ENCODE measurements around the gene METTL1.

METTL1 gene

DNA sequence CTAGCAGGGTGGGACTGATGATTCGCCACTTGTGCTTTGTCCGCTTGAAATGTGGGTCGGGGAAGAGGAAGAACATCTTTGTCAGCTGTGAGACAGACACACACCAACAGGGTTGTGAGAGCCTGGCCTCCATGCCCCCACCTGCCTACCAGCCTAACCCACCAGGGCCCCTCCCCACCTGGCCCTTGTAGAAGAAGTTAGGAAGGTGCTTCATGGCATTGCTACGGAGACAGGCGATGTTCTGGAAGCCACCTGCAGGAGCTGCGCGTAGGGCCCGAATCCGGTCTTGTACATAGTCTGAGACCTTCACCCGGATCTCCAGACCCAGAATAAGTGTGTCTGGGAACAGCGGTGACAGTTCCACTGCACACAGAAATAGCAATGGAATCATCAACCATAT, 2.3 kb downstream of the METTL1 start:
- no peak for DNase-seq (ENCODE audit: low read depth in 2 of 2)

DNA sequence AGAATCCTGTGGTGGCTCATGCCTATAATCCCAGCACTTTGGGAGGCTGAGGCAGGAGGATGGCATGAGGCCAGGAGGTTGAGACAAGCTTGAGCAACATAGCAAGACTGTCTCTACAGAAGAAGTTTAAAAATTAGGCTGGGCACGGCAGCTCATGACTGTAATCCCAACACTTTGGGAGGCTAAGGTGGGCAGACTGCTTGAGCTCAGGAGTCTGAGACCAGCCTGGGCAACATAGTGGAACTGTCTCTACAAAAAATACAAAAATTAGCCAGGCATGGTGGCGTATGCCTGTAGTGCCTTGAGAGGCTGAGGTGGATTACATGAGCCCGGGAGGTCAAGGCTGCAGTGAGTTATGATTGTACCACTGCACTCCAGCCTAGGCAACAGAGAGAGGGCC, 4.0 kb downstream of the METTL1 start:
- no peak for DNase-seq (ENCODE audit: low read depth in 2 of 2)

DNA sequence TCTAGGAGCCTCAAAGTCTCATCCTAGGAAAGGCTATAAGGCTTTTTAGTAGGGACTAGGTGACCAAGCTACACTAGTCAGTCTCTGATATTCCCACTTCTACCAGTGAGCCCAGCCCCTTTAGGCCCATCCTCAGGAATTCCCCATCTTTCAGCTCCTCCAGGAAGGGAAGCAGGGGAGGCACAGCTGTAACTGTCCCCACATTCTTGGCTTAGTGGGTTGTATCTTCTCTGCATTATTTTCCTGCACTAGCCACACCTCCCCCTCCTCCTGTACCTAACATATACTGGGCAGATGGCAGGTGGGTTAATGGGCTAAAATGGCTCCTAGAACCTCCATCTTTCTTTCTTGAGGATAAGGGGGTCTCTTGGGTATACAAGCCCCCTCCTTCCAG, 4.6 kb downstream of the METTL1 start:
- DNase-seq (ENCODE audit: low read depth in 2 of 2): no peak

DNA sequence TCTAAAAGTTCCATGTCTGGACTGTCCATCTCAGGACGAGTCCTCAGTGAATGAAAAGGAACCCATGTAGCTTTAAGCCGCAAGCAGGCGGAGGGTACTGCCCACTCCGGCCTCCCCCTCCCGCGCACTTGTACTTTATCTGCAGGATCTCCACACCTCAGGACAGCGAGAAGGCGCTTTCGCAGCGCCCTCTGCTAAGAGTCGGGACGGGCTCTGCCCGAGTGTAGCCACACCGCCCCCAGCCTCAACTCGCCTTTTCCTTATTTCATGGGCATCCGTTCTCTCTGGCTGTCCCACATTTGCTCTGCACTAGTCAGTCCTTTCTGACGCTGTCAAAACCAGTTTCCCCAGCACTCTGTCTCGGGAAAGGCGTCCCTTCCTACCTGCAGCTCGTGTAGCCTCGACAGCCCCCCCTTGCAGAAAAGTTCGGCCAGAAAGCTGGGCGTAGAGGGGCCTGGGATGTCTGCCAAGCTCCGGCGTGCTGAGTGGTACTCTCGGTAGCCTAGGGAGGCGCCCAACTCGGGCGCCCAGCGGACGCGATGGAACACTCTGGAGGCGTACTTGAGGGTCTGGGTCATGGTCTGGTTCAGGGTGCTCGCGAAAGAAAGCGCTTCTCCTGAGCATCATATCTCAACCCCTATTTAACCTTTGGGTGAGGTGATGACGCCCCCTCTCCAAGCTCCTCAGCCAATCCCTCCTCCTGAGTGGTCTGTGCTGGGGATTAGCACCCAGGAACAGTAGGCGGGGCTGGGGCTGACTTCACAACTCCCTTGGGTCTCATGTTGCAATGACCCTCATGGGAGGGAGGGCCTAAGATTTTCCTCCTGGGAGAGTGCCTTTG, 5.2 kb downstream of the METTL1 start, which contains the start of gene CYP27B1:
Gene CYP27B1 (minus strand): TSS at position 615 of the 841 bp plus-strand sequence. CDS start 37 bp downstream, at position 578.
- DNase-seq (ENCODE audit: low read depth in 2 of 2): no peak

DNA sequence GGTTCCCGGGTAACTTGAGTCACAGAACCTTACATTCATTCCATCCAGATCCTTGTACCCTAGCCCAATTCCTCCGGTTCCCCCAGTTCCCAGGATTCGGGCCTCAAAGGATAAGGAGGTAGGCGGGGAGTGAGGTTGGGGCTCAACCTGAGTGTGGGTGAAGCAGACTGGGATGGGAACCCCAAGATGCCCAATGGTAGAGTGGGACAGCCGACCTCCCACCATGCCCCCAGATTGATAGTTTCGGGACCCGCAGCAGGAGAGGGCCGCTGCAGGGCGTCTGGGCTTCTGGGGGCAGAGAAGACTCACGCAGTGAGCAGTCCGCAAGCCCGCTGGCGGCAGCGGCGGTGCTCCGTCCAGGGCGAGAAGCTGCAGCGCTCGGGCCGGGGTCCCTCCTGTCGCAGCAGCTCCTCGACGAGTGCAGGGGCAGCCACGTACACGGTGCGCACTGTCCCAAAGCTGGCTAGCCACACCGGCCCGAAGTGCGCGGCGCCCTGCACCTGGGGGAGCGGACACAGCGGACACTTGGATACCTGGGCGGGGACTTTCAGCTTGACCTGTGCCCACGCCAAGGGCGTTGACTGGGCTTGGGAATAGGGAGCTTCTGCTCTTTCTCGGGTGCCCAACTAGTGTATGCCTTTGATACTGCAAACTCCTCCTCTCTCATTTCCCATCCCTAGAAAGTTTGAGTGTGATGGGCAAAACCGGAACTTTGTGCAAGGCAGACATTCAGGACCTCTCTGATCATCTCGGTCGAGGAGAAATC, 6.0 kb downstream of the METTL1 start:
- DNase-seq (ENCODE audit: low read depth in 2 of 2): no peak

DNA sequence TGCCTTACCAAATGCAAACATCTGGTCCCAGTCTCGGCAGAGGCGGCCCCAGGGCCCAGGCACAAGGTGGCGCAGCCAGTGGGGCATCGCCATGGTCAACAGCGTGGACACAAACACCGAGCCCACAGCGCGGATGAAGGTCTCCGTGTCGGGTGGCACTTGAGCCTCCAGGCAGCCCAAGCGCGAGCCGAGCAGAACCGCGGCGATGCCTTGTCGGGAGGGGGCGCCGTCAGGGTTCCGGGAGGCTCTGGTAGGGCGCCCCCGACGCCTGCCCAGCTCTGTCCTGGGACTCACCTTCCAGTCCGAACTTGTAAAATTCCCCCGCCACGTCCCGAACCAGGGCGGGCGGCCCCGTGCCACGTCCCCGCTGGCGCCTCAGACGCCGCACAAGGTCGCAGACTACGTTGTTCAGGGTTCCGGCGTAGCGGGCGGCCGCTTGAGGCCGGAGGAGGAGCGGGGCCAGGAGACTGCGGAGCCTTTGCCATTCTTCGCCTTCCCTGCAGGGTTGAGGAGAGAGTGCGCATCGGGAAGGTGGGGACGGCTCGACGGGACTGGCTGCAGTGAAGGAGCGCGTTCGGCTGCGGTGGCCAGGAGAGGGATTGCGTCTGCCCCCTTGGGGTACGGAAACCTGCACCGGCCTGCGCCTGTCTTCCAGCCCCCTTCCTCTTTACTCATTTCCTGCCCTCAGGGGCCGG, 6.8 kb downstream of the METTL1 start:
- DNase-seq (ENCODE audit: low read depth in 2 of 2): no peak

DNA sequence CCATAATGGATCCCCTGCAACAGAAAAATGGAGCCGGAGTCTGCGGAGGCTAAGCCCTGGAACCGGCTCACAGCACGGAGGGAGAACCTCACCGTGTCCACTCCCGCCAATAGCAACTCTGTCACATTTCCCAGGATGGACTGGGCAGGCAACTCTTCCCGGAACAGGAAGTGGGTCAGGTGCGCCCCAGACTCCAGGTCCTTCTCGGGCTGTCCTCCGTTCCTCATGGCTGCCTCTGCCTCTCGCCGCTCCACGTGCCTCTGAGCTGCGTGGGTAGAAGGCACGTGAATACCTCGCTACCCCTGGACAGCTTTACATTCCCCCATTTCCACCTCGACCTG, 7.3 kb downstream of the METTL1 start:
- DNase-seq (ENCODE audit: low read depth in 2 of 2): no peak

DNA sequence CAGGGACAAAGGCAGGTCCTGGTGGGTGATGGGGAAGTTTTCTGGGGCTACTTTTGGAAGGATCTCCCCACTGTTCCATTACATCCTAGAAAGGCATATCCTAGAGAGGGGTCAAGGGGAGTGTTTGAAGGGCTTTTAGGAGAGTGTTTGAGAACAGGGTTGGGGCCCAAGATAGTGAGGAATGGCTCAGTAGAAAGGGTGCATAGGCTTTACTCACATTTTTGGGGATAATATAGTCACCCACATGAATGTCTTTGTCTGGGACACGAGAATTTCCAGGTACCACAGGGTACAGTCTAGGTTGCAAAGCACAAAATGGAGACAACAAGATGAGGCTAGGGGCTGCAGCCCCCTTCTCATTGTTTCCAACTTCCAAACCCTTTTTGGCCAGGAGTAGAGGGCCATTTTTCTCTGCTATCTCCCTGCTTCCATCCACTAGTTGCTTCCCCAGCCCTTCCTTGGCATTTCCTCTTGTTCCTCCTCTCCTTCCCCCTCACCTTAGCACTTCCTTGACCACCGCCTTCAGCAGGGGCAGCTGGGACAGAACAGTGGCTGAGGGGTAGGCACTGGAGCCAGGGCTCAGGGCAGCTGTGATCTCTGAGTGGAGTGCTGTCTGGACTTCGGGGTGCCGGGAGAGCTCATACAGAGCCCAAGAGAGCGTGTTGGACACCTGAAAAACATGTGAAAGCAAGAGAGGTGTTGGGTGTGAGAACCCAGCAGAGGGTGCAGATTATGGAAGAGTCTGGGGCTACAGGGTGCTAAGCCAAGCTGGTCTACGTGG, 7.8 kb downstream of the METTL1 start:
- no peak for DNase-seq (ENCODE audit: low read depth in 2 of 2)

DNA sequence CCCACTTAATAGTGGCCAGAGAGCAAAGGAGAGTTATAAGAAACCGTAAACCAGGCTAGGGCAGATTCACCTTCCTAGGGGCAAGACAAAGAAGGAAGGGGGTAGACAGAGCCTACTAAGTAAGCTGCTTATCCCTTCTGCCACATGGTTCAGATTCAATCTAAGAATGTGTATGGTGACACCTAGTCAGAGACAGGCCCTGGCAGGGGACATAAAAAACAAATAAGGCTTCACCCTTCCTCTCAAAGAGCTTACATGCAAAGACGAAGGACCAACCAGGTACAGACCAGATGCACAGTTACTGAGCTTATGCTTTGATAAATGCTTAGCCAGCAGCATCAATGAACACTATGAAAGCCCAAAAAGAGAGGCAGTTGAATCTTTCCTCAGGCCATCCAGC, 9.4 kb downstream of the METTL1 start:
- DNase-seq (ENCODE audit: low read depth in 2 of 2): no peak

DNA sequence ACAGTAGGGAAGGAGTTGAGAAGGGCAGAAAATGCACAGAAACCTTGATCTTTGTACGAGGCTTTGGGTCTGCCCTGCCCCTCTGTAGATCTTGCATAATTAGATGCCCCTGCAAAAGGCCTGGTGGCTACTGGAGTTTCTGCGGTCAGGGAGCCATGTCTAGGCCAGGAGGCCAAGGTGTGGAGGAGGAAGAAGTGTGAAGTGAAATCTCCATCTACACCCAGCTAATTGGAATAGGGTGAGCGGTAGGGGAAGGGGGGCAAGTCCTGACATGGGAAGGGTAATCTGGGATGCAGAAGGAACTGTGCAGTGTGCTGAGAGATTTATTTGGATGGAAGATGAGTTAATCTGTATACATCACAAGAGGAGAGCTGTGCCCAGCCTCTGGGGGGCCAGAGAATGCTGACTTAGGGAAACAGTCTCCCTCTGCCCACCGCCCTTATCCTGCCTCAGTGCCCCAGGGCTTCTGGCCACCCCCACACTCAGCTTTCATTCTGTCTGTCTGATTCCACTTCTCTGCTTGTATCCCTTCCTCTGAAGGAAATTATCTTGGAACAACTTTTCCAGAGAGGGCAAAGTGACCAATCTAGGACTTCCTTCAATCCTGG, 10.4 kb downstream of the METTL1 start:
- DNase-seq (ENCODE audit: low read depth in 2 of 2): no peak

DNA sequence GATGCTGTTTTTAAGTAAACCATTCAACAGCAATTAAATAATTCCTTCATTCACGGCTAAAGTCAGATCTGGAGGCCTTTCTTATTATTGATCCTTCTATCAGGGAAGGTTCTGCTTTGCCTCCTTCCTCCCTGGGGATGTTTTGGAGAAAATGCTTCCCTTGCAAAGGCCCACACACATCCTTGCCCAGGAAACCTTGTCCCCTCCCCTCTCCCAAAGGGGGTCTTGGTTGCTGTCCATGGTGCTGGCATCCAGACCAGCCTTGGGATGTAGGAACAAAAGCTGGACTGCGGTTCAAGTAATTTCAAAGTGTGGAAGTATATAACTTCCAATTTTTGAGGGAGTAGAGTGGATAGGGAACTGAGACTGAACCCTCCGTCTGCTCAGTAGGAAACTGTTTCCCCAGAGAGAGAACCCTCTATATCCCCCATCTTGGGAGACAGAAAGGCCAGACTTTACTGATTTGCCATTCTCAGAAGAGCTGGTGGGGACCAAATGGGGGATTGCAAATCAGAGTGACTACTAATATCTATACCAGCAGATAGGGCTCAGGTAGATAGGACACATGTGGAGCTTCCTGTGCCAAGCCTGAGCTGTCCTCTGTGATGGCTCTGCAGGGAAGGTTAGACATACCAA, 11.4 kb downstream of the METTL1 start:
- DNase-seq (ENCODE audit: low read depth in 2 of 2): no peak

DNA sequence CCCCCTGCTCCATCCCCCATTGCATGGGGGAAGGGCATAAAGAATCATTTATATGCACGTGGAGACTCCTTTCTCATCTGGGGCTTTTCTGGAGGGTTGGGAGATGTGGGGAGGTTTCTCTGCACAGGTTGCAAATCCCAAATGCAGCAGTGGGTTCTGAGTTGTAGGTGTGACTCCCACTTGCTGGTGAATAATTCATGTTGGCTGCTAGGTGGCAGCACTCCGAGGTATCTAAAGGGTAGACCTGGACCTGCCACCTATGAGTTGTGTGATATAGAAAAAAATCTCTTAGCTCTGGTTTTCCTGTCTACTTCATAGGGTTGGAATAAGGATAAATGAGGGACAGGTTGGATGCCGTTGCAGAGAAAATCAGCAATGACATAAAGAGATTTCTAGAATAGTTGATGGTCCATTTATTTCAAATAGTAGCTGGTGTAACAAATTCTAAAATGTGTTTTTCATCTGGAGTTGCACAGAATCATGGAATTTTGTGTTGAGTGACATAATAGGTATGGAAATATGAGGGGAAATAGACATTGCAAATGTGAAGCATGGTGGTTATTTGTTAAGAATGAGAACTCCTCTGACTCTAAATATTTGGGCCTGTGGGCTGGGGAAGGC, 12.4 kb downstream of the METTL1 start:
- DNase-seq (ENCODE audit: low read depth in 2 of 2): no peak

DNA sequence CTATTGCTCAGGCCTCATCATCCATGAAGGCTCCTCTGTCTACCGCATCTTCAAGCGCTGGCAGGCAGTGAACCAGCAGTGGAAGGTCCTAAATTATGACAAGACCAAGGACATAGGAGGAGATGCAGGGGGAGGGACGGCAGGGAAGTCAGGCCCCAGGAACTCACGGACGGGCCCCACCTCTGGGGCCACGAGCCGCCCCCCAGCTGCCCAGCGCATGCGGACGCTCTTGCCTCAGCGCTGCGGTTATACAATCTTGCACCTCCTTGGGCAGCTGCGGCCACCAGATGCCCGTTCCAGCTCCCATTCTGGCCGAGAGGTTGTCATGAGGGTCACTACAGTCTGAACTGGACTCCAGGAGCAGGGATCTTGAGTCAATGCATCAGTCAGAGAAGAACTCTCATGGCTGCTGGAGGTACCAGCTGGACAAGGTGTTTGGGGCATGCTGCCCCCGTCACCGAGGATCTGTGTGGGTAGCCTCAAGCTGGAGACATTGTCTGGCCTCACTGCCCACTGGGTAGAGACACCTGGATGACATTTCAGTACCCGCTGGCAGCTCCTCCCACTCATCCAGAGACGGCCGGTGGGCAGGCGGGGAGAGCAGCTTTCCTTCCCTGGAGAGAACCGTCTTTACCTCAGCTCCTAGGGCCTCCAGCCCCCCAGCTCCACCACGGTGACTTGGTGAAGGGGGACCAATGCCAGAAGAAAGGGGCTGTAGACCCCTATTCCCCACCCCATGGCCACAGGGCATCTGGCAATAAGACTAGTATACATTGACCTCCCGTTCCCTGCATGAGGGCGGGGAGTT, 13.1 kb downstream of the METTL1 start:
- DNase-seq (ENCODE audit: low read depth in 2 of 2): no peak

DNA sequence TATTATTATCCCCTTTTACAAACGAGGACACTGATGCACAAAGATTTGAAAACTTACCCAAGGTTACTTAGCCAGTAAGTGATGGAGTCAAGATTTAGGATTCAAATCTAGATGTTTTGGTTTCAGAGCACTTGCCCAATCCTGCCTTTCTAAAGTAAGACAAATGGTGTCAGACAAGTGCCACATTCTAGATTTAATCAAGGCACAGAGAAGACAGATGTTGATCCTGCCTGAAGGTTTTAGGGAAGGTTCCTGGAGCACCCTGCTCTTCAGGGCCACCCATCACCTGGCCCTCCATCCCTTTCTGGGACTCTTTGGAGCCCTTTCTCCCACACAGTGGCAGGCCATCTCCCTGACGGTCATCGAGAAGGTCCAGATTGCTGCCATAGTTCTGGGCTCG, 14.1 kb downstream of the METTL1 start:
- DNase-seq (ENCODE audit: low read depth in 2 of 2): no peak

DNA sequence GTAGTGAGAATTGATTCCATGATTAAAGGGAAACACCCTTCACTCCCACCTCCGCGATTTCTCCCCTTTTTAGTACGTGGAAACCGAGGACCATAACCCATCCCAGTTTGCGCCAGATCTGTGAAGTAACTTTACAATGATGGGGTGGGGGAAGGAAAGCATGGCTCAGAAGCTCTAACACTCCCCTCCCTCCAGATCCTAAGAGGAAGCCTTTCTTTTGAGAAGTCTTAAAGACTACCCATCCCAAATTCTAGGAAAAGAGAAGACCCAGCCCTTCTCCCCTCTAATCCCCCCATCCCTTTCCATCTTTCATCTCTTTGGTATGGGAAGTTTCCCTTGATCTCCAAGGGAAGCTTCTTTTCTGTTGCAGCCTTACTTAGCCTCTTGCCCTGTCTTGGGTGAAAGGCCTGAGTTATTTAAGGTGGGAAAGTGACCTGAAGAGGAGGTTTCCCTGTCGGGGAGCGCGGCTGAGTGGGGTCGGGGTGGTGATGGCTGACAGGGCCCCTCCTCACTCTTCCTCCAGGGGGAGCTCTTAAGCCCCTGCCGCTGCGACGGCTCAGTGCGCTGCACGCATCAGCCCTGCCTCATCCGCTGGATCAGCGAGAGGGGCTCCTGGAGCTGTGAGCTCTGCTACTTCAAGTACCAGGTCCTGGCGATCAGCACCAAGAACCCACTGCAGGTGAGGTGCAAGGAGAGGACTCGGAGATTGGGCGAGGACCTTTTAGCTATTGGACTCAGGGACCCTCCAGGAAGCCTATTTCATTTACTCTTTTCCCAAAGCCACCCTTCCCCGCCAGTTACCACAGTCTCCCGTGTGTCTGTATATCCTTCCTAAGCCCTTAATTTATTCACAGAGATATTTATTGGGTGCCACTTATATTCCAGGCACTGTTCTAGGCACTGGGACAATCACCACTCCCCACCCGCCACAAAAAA, 15.2 kb downstream of the METTL1 start:
- peak in 1 of 2 donors; percentile 65 for DNase-seq (ENCODE audit: low read depth in 2 of 2)

DNA sequence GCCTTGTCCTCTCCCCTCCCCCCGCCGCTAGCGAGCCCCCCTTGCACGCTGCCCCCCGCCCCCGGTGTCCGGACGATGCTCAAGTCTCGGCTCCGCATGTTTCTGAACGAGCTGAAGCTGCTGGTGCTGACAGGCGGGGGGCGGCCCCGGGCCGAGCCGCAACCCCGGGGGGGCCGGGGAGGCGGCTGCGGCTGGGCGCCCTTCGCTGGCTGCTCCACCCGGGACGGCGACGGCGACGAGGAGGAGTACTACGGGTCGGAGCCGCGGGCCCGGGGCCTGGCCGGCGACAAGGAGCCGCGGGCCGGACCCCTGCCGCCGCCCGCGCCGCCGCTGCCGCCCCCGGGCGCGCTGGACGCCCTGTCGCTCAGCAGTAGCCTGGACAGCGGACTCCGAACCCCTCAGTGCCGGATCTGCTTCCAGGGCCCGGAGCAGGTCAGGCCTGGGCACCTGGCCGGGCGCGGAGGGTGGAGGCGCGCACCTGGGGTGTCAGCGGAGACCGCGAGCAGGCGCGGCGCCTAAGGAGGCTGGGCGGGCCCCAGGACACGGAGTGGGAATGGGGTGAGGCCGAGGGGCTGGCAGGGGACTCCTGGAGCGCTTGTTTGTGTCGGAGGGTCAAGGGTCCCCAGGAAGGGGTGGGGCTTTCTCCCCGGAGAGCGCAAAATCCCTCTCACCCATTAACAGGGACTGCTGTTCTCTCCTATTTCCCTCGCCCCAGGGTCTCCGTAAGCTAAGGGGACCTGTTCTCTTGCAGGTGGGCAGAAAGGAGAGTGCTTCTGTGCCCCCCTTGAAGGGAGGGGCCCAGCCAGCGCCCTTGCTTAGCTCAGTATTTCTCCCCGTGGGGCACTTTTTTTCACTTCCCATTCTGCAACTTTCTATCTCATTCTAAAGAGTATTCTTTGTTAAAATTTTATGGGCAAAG, 16.2 kb downstream of the METTL1 start:
- no peak for DNase-seq (ENCODE audit: low read depth in 2 of 2)

DNA sequence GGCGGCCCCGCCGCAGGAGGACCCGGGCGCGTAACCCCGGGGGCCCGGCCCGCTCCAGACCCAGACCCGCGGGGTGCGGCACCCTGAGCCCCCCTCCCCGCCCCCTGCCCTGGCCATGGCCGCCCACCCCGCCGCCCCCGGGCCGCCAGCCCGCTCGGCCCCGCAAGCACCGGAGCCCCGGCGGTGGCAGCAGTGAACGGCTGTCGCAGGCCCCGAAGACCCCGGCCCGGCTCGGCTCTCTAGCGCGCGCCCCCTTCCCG, 16.8 kb downstream of the METTL1 start:
- no peak for DNase-seq (ENCODE audit: low read depth in 2 of 2)
